ENCODE results near the gene ADGRL1. TPM values are rescaled to one million over a fixed set of nuclear protein-coding genes. Genes with fewer than 3 reads are reported as not detected.
A peak's percentile ranks its signal among the peaks of the same experiment; 100 is the strongest.

ADGRL1 gene
- total and polyA plus RNA-seq, 2 of the 8 experiments (the other 6 are each of a cell fraction or from before 2014, with no cell fraction given): 95.6 to 112 TPM

GRCh38 chr19:14119146-14119545, 86.8 kb downstream of the ADGRL1 start:
- FAIRE-seq: no peak
- H3K36me3 ChIP-seq (ENCODE audit: control insufficient read depth in 2 of 4, insufficient read depth in 4 of 4, low read length in 3 of 4): peaks cover 0 to 12% (median 4%) of the 10 kb centered on the region in 4 experiments; a peak in 5 of 8 replicates
- H2AK5ac ChIP-seq (ENCODE audit: low read depth, low read length): no peak overlapping the region
- WGBS, 2 experiments (ENCODE audit: extremely low coverage in 1 of 2, insufficient coverage in 1 of 2, insufficient read length in 1 of 2, insufficient replicate concordance in 2 of 2, low coverage in 1 of 2, low lambda C conversion rate in 2 of 2, missing lambda C conversion rate in 1 of 2): 83% methylated on average over 3 of the region's 3 CpGs; no CpG with 5 or more reads in 1 of the 2 experiments
- H2BK12ac ChIP-seq (ENCODE audit: low read depth, low read length): no peak overlapping the region
- peaks cover 8% of the 10 kb centered on the region for H3K23me2 ChIP-seq (ENCODE audit: low read depth, low read length)
- no peaks in the 10 kb centered on the region; a peak in 2 of 7 replicates for H3K27me3 ChIP-seq (replicated peaks in 1 of 4; ENCODE audit: control insufficient read depth in 3 of 4, extremely low read depth in 1 of 4, insufficient read depth in 3 of 4, low read length in 3 of 4)
- ChIA-PET CTCF (ENCODE audit: partially characterized antibody) (interaction anchor here (0.6 to 1.4 kb wide), 2 partner anchors 18 to 361 kb away, joined by 3 to 5 read pairs; partner anchors contain the start of gene ASF1B), POLR2A (ENCODE audit: partially characterized antibody) (interaction anchor here (1.2 to 11.0 kb wide), 4 partner anchors 9 to 229 kb away, joined by 3 to 109 read pairs (median 4); partner anchors contain the start of gene ASF1B)
- H2BK5ac ChIP-seq (ENCODE audit: low read depth, low read length): no peak overlapping the region
- H4K8ac ChIP-seq (ENCODE audit: extremely low read depth, insufficient read depth, low read length): no peak overlapping the region
- 0 out of 4 replicates have a peak, but pooled peaks cover 0 to 3% of the 10 kb centered on the region in 2 experiments for H3K79me2 ChIP-seq (ENCODE audit: control insufficient read depth in 1 of 2, insufficient read depth in 2 of 2, low read length in 2 of 2)
- H2BK15ac ChIP-seq (ENCODE audit: low read length): no peak overlapping the region
- H3K4me2 ChIP-seq (ENCODE audit: insufficient read depth in 1 of 2, low read depth in 2 of 2, low read length in 2 of 2): peak overlapping the region; percentile 77 to 94; a peak in 3 of 4 replicates
- no peak overlapping the region for H4K91ac ChIP-seq (replicated peaks; ENCODE audit: insufficient read length, low read length)
- H2BK20ac ChIP-seq (ENCODE audit: low read length): no peak overlapping the region
- H3K4me3 ChIP-seq (ENCODE audit: extremely low read depth in 1 of 4, insufficient read depth in 2 of 4, low read depth in 3 of 4, low read length in 4 of 4): peak overlapping the region in 1 of 4 experiments; percentile 61; a peak in 5 of 8 replicates
- H4K20me1 ChIP-seq (replicated peaks in 1 of 2; ENCODE audit: control insufficient read depth in 1 of 2, insufficient read depth in 2 of 2, low read length in 2 of 2): peaks cover 5 to 16% of the 10 kb centered on the region in 2 experiments
- H2BK120ac ChIP-seq (replicated peaks; ENCODE audit: low read depth, low read length): no peak overlapping the region
- no peak overlapping the region for H4K5ac ChIP-seq (ENCODE audit: insufficient read length, low read depth, low read length)
- no peak overlapping the region for H3K27ac ChIP-seq (ENCODE audit: low read depth, low read length)
- H2AFZ ChIP-seq (ENCODE audit: low read length): no peak overlapping the region
- H3K56ac ChIP-seq (replicated peaks; ENCODE audit: insufficient read length, low read depth, low read length): no peak overlapping the region
- H3K4ac ChIP-seq (replicated peaks; ENCODE audit: insufficient read length, low read depth, low read length): no peak overlapping the region
- no peak for DNase-seq (ENCODE audit: low read depth in 1 of 2, low spot score in 2 of 2)
- no peak overlapping the region for H3K14ac ChIP-seq (ENCODE audit: insufficient read length)
- H3K18ac ChIP-seq (ENCODE audit: extremely low read depth, low read length): no peak overlapping the region
- H3K23ac ChIP-seq (ENCODE audit: insufficient read length): no peak overlapping the region
- H3K9me3 ChIP-seq (ENCODE audit: insufficient read depth in 2 of 2, low read depth in 1 of 2, low read length in 1 of 2): no peaks in the 10 kb centered on the region
- H3K9ac ChIP-seq (replicated peaks in 1 of 4; ENCODE audit: extremely low read depth in 1 of 4, low read depth in 3 of 4, low read length in 3 of 4): no peak overlapping the region
- H3K79me1 ChIP-seq (ENCODE audit: low read depth, low read length): no peaks in the 10 kb centered on the region; the same call in 1 of the 2 replicates
- H3K4me1 ChIP-seq (replicated peaks in 1 of 4; ENCODE audit: control insufficient read depth in 3 of 4, insufficient read depth in 4 of 4, low read length in 3 of 4): peaks cover 6 to 16% (median 9%) of the 10 kb centered on the region in 4 experiments; a peak in 6 of 7 replicates
- TF ChIP-seq SUZ12 (IDR thresholded peaks at IDR 0.05; ENCODE audit: low read length): no peak
- TF ChIP-seq NRF1 (IDR thresholded peaks at IDR 0.05; ENCODE audit: low read depth, low read length): no peak
- no peak for TF ChIP-seq EZH2 (IDR thresholded peaks at IDR 0.05; ENCODE audit: low read depth, low read length, severe bottlenecking)
- TF ChIP-seq MAX (IDR thresholded peaks at IDR 0.05): no peak
- TF ChIP-seq CTCF (IDR thresholded peaks at IDR 0.05; ENCODE audit: control extremely low read depth in 1 of 3, insufficient read depth in 1 of 3, low read depth in 1 of 3, low read length in 3 of 3): no peak
- no peak for TF ChIP-seq SIX5 (IDR thresholded peaks at IDR 0.05; ENCODE audit: low read depth, low read length)
- TF ChIP-seq RNF2 (IDR thresholded peaks at IDR 0.05; ENCODE audit: borderline replicate concordance, low read depth, low read length, missing control alignments, poor library complexity, severe bottlenecking): no peak
- TF ChIP-seq POLR2A (IDR thresholded peaks at IDR 0.05; ENCODE audit: control extremely low read depth in 1 of 2, low read depth in 2 of 2, low read length in 2 of 2): no peak
- TF ChIP-seq TBP (IDR thresholded peaks at IDR 0.05; ENCODE audit: low read depth, low read length): no peak
- no peak for TF ChIP-seq KDM1A (IDR thresholded peaks at IDR 0.05; ENCODE audit: borderline replicate concordance, low read length)
